HepG2 (cell line): ENCODE measurements around the gene GBGT1. TPM values are rescaled to one million over a fixed set of nuclear protein-coding genes. Genes with fewer than 3 reads are reported as not detected.

ENCODE experiments used
- AGO2 ChIP-seq: fragments of 200-400 bp; formaldehyde crosslinking; optimal IDR thresholded peaks from 2 replicates; pipeline ENCODE3; 2017; ENCODE audit warnings: mild to moderate bottlenecking, low read depth, low read length, moderate library complexity
- ATF5 ChIP-seq: sonication (generic); formaldehyde crosslinking; IDR thresholded peaks from 2 replicates; pipeline ENCODE4 v1.4.0; 2020; ENCODE audit warnings: mild to moderate bottlenecking, low read depth, missing genetic modification reagents
- DRAP1 ChIP-seq: IDR thresholded peaks from 2 replicates; pipeline ENCODE4 v1.6.1; 2016; ENCODE audit warnings: missing genetic modification reagents, missing compliant biosample characterization
- EED ChIP-seq: sonication (generic); formaldehyde crosslinking; IDR thresholded peaks from 2 replicates; pipeline ENCODE4 v1.5.0; 2020; ENCODE audit warnings: mild to moderate bottlenecking, missing genetic modification reagents
- GLI4 ChIP-seq: sonication (generic); formaldehyde crosslinking; IDR thresholded peaks from 2 replicates; pipeline ENCODE4 v1.5.1; 2020; ENCODE audit warnings: missing genetic modification reagents, mild to moderate bottlenecking, moderate library complexity, borderline replicate concordance
- HMG20A ChIP-seq: IDR thresholded peaks from 2 replicates; pipeline ENCODE4 v1.6.1; 2016; ENCODE audit warnings: borderline replicate concordance
- HNRNPUL1 ChIP-seq: fragments of 200-400 bp; formaldehyde crosslinking; IDR thresholded peaks from 2 replicates; pipeline ENCODE4 v1.6.1; 2017; ENCODE audit warnings: low read depth, mild to moderate bottlenecking, low read length, moderate library complexity
- MEIS1 ChIP-seq: sonication (generic); formaldehyde crosslinking; IDR thresholded peaks from 2 replicates; pipeline ENCODE4 v1.9.0; 2021; ENCODE audit warnings: mild to moderate bottlenecking, missing genetic modification reagents, moderate library complexity, borderline replicate concordance
- MTA3 ChIP-seq: sonication (generic); formaldehyde crosslinking; IDR thresholded peaks from 2 replicates; pipeline ENCODE4 v1.4.0; 2020; ENCODE audit warnings: missing genetic modification reagents
- PCBP1 ChIP-seq: fragments of 200-400 bp; formaldehyde crosslinking; IDR thresholded peaks from 2 replicates; pipeline ENCODE4 v1.6.1; 2017; ENCODE audit warnings: mild to moderate bottlenecking, low read depth, low read length, borderline replicate concordance
- PHF8 ChIP-seq: sonication (generic); formaldehyde crosslinking; IDR thresholded peaks from 2 replicates; pipeline ENCODE4 v1.5.0; 2020; ENCODE audit warnings: missing genetic modification reagents
- PLRG1 ChIP-seq: fragments of 450-650 bp; conservative IDR thresholded peaks from 2 replicates; pipeline ENCODE4 v1.6.1; 2016
- PRMT3 ChIP-seq: sonication (generic); formaldehyde crosslinking; IDR thresholded peaks from 2 replicates; pipeline ENCODE4 v1.8.1; 2022; ENCODE audit warnings: low read depth, mild to moderate bottlenecking, moderate library complexity, missing genetic modification reagents, borderline replicate concordance
- RFXAP ChIP-seq: sonication (generic); formaldehyde crosslinking; IDR thresholded peaks from 2 replicates; pipeline ENCODE4 v1.4.0; 2020; ENCODE audit warnings: missing genetic modification reagents, borderline replicate concordance
- RORA ChIP-seq: sonication (generic); formaldehyde crosslinking; IDR thresholded peaks from 2 replicates; pipeline ENCODE4 v1.5.0; 2020; ENCODE audit warnings: mild to moderate bottlenecking, missing genetic modification reagents, moderate library complexity
- SCMH1 ChIP-seq: sonication (generic); formaldehyde crosslinking; IDR thresholded peaks from 2 replicates; pipeline ENCODE4 v1.9.0; 2021; ENCODE audit warnings: missing genetic modification reagents, mild to moderate bottlenecking, borderline replicate concordance
- THAP7 ChIP-seq: sonication (generic); formaldehyde crosslinking; IDR thresholded peaks from 2 replicates; pipeline ENCODE4 v1.8.1; 2023; ENCODE audit warnings: mild to moderate bottlenecking, missing genetic modification reagents
- YY1 ChIP-seq: IDR thresholded peaks from 2 replicates; pipeline ENCODE4 v1.6.1; 2011; ENCODE audit warnings: low read length, low read depth, moderate library complexity, mild to moderate bottlenecking; ENCODE audit not compliant: insufficient read depth, insufficient replicate concordance
- ZBTB21 ChIP-seq: sonication (generic); formaldehyde crosslinking; IDR thresholded peaks from 2 replicates; pipeline ENCODE4 v1.4.0; 2020; ENCODE audit warnings: missing genetic modification reagents
- ZNF282 ChIP-seq: fragments of 450-650 bp; IDR thresholded peaks from 2 replicates; pipeline ENCODE4 v1.6.1; 2018; ENCODE audit not compliant: partially characterized antibody
- ZNF598 ChIP-seq: sonication (generic); formaldehyde crosslinking; IDR thresholded peaks from 2 replicates; pipeline ENCODE4 v1.5.1; 2020; ENCODE audit warnings: mild to moderate bottlenecking, missing genetic modification reagents, borderline replicate concordance
- ZNF768 ChIP-seq: sonication (generic); formaldehyde crosslinking; IDR thresholded peaks from 2 replicates; pipeline ENCODE4 v1.4.0; 2020; ENCODE audit warnings: missing genetic modification reagents
- ZSCAN9 ChIP-seq: IDR thresholded peaks from 2 replicates; pipeline ENCODE4 v1.6.1; 2016; ENCODE audit warnings: borderline replicate concordance
- polyA plus RNA-seq, 8 experiments: library from polyadenylated mRNA; depleted of rRNA in 3 of 8; stranded (reverse) in 7 of 8; unstranded in 1 of 8; fragments of >200 nt; fragmentation: Illumina TruSeq in 4 of 8; extraction: Trizol in 4 of 8; gene quantifications; 2 replicates each; pipeline versions ENCODE4 v1.2.1 to v1.2.3, GENCODE V29; 2011 to 2016; ENCODE audit warnings: low read depth in 4 of 8, missing spikeins in 1 of 8, mixed read lengths in 1 of 8; ENCODE audit not compliant: insufficient read depth in 1 of 8
- total RNA-seq, 5 experiments: library from RNA; depleted of rRNA; stranded (reverse); fragments of >200 nt; fragmentation: Illumina TruSeq; extraction: Trizol; gene quantifications; 2 replicates each; pipeline ENCODE4 v1.2.3, GENCODE V29; 2016; ENCODE audit warnings: low read depth in 1 of 5
- TF ChIP-seq, protein P1 (sequence below): sonication (generic); formaldehyde crosslinking; IDR thresholded peaks from 2 replicates; pipeline ENCODE4 v1.5.1; 2020; ENCODE audit warnings: mild to moderate bottlenecking, missing genetic modification reagents
- TF ChIP-seq, protein P2 (sequence below): sonication (generic); formaldehyde crosslinking; IDR thresholded peaks from 2 replicates; pipeline ENCODE4 v1.4.0; 2020; ENCODE audit warnings: missing genetic modification reagents

Gene GBGT1
- total and polyA plus RNA-seq, 2 of the 13 experiments (the other 11 are each of a cell fraction or from before 2014, with no cell fraction given), result not detected

DNA sequence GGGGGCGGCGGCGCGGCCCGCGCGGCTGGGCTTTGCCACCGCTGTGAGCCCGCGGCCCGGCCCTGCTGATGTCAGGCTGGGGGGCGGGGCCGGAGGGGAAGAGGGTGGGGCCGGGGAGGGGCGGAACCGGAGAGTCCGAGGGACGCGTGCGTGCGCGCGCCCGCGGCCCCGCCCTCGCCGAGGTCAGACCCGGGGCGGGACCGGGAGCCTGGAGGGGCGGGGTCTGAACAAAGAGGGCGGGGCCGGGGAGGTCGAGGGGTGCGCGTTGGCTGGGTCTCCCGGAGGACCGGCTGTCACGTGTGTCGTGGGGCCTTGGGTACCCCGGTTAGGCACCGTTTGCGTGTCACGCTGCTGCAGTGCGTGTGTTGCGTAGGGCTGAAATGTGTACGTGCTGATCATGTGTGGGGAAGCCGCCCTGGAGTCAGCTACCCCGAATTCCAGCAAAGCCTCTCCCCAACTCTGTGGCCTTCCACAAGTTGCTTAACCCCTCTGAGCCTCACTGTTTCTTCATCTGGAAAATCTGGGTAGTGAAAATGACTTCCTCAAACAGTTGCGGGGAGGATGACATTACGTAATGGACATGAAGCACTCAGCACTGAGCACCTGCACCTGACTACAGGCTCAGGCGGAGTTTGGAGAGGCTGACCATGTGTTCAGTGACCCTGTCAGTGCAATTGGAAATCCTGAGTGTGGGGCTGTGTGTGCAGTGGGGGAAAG lies 42.4 kb downstream of the GBGT1 start, which contains the start of gene RALGDS (continued):
- TF ChIP-seq PRMT3 (CRISPR knock-in tag) (no peak), THAP7 (no peak), SCMH1 (CRISPR knock-in tag) (no peak), ZNF598 (CRISPR knock-in tag) (no peak), GLI4 (no peak), PLRG1 (no peak), ZBTB21 (CRISPR knock-in tag) (no peak), PCBP1 (no peak), RFXAP (CRISPR knock-in tag) (no peak), PHF8 (CRISPR knock-in tag) (no peak; the same call in 1 of the 2 replicates), ZSCAN9 (no peak), RORA (no peak), YY1 (no peak), EED (CRISPR knock-in tag) (no peak), HMG20A (CRISPR knock-in tag) (no peak), ATF5 (no peak), MTA3 (no peak), MEIS1 (CRISPR knock-in tag) (no peak), HNRNPUL1 (no peak), ZNF768 (CRISPR knock-in tag) (peak; percentile 81), ZNF282 (no peak), AGO2 (no peak), DRAP1 (CRISPR knock-in tag) (no peak)
- TF ChIP-seq, protein P1, sequence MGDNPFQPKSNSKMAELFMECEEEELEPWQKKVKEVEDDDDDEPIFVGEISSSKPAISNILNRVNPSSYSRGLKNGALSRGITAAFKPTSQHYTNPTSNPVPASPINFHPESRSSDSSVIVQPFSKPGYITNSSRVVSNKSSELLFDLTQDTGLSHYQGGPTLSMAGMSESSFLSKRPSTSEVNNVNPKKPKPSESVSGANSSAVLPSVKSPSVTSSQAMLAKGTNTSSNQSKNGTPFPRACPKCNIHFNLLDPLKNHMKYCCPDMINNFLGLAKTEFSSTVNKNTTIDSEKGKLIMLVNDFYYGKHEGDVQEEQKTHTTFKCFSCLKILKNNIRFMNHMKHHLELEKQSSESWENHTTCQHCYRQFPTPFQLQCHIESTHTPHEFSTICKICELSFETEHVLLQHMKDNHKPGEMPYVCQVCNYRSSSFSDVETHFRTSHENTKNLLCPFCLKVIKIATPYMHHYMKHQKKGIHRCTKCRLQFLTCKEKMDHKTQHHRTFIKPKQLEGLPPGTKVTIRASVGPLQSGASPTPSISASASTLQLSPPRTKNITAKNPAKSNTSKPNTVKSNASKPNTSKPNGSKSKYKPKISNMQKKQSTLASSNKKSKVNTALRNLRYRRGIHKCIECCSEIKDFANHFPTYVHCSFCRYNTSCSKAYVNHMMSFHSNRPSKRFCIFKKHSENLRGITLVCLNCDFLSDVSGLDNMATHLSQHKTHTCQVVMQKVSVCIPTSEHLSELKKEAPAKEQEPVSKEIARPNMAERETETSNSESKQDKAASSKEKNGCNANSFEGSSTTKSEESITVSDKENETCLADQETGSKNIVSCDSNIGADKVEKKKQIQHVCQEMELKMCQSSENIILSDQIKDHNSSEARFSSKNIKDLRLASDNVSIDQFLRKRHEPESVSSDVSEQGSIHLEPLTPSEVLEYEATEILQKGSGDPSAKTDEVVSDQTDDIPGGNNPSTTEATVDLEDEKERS (CRISPR knock-in tag), result no peak
- TF ChIP-seq, protein P2, sequence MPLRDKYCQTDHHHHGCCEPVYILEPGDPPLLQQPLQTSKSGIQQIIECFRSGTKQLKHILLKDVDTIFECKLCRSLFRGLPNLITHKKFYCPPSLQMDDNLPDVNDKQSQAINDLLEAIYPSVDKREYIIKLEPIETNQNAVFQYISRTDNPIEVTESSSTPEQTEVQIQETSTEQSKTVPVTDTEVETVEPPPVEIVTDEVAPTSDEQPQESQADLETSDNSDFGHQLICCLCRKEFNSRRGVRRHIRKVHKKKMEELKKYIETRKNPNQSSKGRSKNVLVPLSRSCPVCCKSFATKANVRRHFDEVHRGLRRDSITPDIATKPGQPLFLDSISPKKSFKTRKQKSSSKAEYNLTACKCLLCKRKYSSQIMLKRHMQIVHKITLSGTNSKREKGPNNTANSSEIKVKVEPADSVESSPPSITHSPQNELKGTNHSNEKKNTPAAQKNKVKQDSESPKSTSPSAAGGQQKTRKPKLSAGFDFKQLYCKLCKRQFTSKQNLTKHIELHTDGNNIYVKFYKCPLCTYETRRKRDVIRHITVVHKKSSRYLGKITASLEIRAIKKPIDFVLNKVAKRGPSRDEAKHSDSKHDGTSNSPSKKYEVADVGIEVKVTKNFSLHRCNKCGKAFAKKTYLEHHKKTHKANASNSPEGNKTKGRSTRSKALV (CRISPR knock-in tag), result no peak
